PC-9 (cell line): ENCODE results near the gene CEP112. TPM values are rescaled to one million over a fixed set of nuclear protein-coding genes. Genes with fewer than 3 reads are reported as not detected.

Experiments used
- BruUV-seq: library from RNA; stranded (reverse); fragments of 400-500 nt; replicated peaks from 2 replicates; lab custom pipeline; 2021; lab: Mats Ljungman, UMichigan
- CTCF ChIA-PET: fragments of 300-600 bp; sonication (Branson Sonifier 250); formaldehyde crosslinking; loops from one replicate; lab custom pipeline; 2022; ENCODE audit warnings: antibody characterized with exemption; lab: Charles Lee
- POLR2A ChIA-PET: fragments of 300-600 bp; sonication (Branson Sonifier 250); formaldehyde crosslinking; loops from one replicate; lab custom pipeline; 2022; ENCODE audit warnings: antibody characterized with exemption; ENCODE audit not compliant: unreplicated experiment; lab: Charles Lee
- DNase-seq, 2 experiments: peaks; one replicate each; pipeline versions ENCODE4 v3.0.0 to v3.0.0-alpha.2; 2015 to 2022; ENCODE audit warnings: mixed read lengths in 1 of 2
- H2AFZ ChIP-seq: fragments of 200-600 bp; sonication (generic); 2 replicates; pipeline ENCODE4 v1.8.1; 2017; ENCODE audit warnings: antibody characterized with exemption
- H3F3A ChIP-seq: fragments of 200-600 bp; sonication (generic); 2 replicates; pipeline ENCODE4 v1.8.1; 2017; ENCODE audit warnings: antibody characterized with exemption, mild to moderate bottlenecking, low read depth; ENCODE audit not compliant: insufficient read depth
- H3K27ac ChIP-seq: fragments of 200-600 bp; sonication (generic); 2 replicates; pipeline ENCODE4 v1.6.1; 2016; ENCODE audit warnings: mixed run types
- H3K27me3 ChIP-seq: fragments of 200-600 bp; sonication (generic); 2 replicates; pipeline ENCODE4 v1.6.1; 2016; ENCODE audit warnings: low read depth, mixed run types; ENCODE audit not compliant: insufficient read depth
- H3K36me3 ChIP-seq: fragments of 200-600 bp; sonication (generic); 2 replicates; pipeline ENCODE4 v1.6.1; 2016; ENCODE audit warnings: low read depth, mixed run types
- H3K4me1 ChIP-seq: fragments of 200-600 bp; sonication (generic); replicated peaks from 2 replicates; pipeline ENCODE4 v1.6.1; 2016; ENCODE audit warnings: mixed run types; ENCODE audit not compliant: insufficient read depth
- H3K4me2 ChIP-seq: fragments of 200-600 bp; sonication (generic); 2 replicates; pipeline ENCODE4 v1.6.1; 2017; ENCODE audit warnings: mixed run types
- H3K4me3 ChIP-seq: fragments of 200-600 bp; sonication (generic); 2 replicates; pipeline ENCODE4 v1.6.1; 2016; ENCODE audit warnings: mixed run types
- H3K79me2 ChIP-seq: fragments of 200-600 bp; sonication (generic); 2 replicates; pipeline ENCODE4 v1.6.1; 2017; ENCODE audit warnings: low read depth, mixed run types
- H3K9me2 ChIP-seq: fragments of 200-600 bp; sonication (generic); 2 replicates; pipeline ENCODE4 v1.8.1; 2017; ENCODE audit warnings: mild to moderate bottlenecking; ENCODE audit not compliant: insufficient read depth
- H3K9me3 ChIP-seq: fragments of 200-600 bp; sonication (generic); 2 replicates; pipeline ENCODE4 v1.8.1; 2016; ENCODE audit warnings: low read depth; ENCODE audit not compliant: insufficient read depth
- H4K20me1 ChIP-seq: fragments of 200-600 bp; sonication (generic); 2 replicates; pipeline ENCODE4 v1.8.1; 2017; ENCODE audit not compliant: insufficient read depth
- EZH2 ChIP-seq: fragments of 200-600 bp; sonication (generic); IDR thresholded peaks from 2 replicates; pipeline ENCODE4 v1.8.0; 2017; ENCODE audit warnings: antibody characterized with exemption, low read depth
- intact Hi-C: fragments of 100-400 bp; cut with micrococcal nuclease; formaldehyde crosslinking; loops from one replicate; pipeline ENCODE4 v1.10.0; 2022; ENCODE audit not compliant: unreplicated experiment
- total RNA-seq: library from RNA; stranded (reverse); gene quantifications from 2 replicates; pipeline ENCODE4 v1.2.3, GENCODE V29; 2021
- TF ChIP-seq, protein P1 (sequence below): fragments of 200-600 bp; sonication (generic); conservative IDR thresholded peaks from 2 replicates; pipeline ENCODE4 v1.6.1; 2017; ENCODE audit warnings: mixed run types, antibody characterized with exemption, mild to moderate bottlenecking, moderate library complexity

CEP112 gene
- total RNA-seq, 1 experiment from 2014 or later, result 4.3 TPM

DNA sequence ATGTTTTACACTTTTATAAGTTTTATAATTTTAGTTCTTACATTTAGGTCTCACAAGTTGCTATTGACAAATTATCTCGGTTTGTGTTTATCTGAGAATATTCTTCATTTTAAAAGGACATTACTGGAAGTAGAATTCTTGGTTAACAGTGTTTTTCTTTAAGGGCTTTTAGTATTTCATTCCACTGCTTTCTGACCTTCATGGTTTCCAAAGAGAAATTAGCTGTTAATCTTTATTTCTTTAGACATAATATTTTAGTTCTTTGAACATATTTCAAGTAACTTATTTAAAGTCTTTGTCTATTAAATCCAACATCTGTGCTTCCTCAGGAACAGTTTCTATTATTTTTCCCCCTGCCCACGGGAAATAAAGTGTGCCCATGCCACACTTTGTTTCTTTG is 390.4 kb downstream of the CEP112 start:
- ChIA-PET POLR2A (no interaction called here), CTCF (no interaction called here)
- H2AFZ ChIP-seq, result no peak overlapping the region
- H3K27ac ChIP-seq, result no peak overlapping the region
- TF ChIP-seq, protein P1, sequence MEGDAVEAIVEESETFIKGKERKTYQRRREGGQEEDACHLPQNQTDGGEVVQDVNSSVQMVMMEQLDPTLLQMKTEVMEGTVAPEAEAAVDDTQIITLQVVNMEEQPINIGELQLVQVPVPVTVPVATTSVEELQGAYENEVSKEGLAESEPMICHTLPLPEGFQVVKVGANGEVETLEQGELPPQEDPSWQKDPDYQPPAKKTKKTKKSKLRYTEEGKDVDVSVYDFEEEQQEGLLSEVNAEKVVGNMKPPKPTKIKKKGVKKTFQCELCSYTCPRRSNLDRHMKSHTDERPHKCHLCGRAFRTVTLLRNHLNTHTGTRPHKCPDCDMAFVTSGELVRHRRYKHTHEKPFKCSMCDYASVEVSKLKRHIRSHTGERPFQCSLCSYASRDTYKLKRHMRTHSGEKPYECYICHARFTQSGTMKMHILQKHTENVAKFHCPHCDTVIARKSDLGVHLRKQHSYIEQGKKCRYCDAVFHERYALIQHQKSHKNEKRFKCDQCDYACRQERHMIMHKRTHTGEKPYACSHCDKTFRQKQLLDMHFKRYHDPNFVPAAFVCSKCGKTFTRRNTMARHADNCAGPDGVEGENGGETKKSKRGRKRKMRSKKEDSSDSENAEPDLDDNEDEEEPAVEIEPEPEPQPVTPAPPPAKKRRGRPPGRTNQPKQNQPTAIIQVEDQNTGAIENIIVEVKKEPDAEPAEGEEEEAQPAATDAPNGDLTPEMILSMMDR, result no peak
- TF ChIP-seq EZH2, result no peak
- H3K27me3 ChIP-seq, result no peaks in the 10 kb centered on the region
- no peaks in the 10 kb centered on the region for H3K36me3 ChIP-seq
- DNase-seq, result no peak
- no peak overlapping the region for H3K4me3 ChIP-seq
- no peaks in the 10 kb centered on the region for H3K9me2 ChIP-seq
- no peak overlapping the region for H3K4me2 ChIP-seq
- H4K20me1 ChIP-seq, result no peaks in the 10 kb centered on the region
- H3K79me2 ChIP-seq, result no peaks in the 10 kb centered on the region
- no peaks in the 10 kb centered on the region for H3K4me1 ChIP-seq
- intact Hi-C loops, result no loop called here
- no TSS peak for BruUV-seq
- H3F3A ChIP-seq, result no peaks in the 10 kb centered on the region
- H3K9me3 ChIP-seq, result peaks cover 13% of the 10 kb centered on the region

DNA sequence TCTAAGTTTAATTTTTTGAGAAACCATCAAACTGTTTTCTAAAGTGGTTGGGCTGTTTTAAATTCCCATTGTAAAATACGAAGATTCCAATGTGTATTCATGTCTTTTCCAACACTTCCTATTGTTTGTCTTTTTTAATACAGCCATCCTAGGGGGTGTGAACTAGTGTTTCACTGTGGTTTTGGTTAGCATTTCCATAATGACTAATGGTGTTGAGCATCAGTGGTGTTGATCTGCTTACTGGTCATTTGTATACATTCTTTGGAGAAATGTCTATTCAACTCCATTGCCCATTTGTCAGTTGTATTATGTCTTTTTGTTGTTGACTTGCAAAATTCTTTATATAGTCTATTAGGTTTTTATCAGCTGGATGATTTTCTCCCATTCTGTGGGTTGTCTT is 391.3 kb downstream of the CEP112 start:
- H3K27me3 ChIP-seq, result no peaks in the 10 kb centered on the region
- DNase-seq, result no peak
- intact Hi-C loops, result no loop called here
- peaks cover 13% of the 10 kb centered on the region for H3K9me3 ChIP-seq
- no TSS peak for BruUV-seq
- CTCF ChIA-PET, result no interaction called here
- H3F3A ChIP-seq, result no peaks in the 10 kb centered on the region
- TF ChIP-seq EZH2, result no peak
- TF ChIP-seq, protein P1, result no peak
- H4K20me1 ChIP-seq, result no peaks in the 10 kb centered on the region
- POLR2A ChIA-PET, result no interaction called here
- H3K4me1 ChIP-seq, result no peaks in the 10 kb centered on the region
- no peak overlapping the region for H3K4me3 ChIP-seq
- no peaks in the 10 kb centered on the region for H3K36me3 ChIP-seq
- H3K9me2 ChIP-seq, result no peaks in the 10 kb centered on the region
- H3K4me2 ChIP-seq, result no peak overlapping the region
- H3K27ac ChIP-seq, result no peak overlapping the region
- no peaks in the 10 kb centered on the region for H3K79me2 ChIP-seq
- no peak overlapping the region for H2AFZ ChIP-seq

DNA sequence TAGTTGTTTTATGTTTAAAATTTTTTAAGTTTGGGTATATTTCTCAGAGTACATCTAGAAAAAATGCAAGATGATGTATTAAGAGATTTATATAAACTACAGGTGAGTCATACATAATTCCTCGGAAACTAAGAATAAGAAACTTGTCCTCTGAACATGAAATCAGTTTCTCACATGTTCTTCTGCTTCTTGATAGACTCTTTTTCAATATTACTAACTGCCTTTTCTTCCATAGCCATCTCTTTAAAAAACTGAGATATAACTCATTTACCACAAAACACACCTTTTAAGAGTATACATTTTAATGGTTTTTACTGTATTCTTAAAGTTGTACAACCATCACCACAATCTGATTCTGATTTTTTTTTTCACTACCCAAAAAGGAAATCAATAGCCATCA is 392.1 kb downstream of the CEP112 start:
- Histone ChIP-seq H3K27ac (no peak overlapping the region), H3K36me3 (no peaks in the 10 kb centered on the region), H3K9me2 (no peaks in the 10 kb centered on the region), H3K79me2 (no peaks in the 10 kb centered on the region), H4K20me1 (no peaks in the 10 kb centered on the region), H3K9me3 (peaks cover 13% of the 10 kb centered on the region), H3K4me2 (no peak overlapping the region), H3K4me1 (no peaks in the 10 kb centered on the region), H3F3A (no peaks in the 10 kb centered on the region), H2AFZ (no peak overlapping the region), H3K27me3 (no peaks in the 10 kb centered on the region), H3K4me3 (no peak overlapping the region)
- intact Hi-C loops, result no loop called here
- TF ChIP-seq EZH2, result no peak
- no peak for DNase-seq
- CTCF ChIA-PET, result no interaction called here
- BruUV-seq, result no TSS peak
- POLR2A ChIA-PET, result no interaction called here

DNA sequence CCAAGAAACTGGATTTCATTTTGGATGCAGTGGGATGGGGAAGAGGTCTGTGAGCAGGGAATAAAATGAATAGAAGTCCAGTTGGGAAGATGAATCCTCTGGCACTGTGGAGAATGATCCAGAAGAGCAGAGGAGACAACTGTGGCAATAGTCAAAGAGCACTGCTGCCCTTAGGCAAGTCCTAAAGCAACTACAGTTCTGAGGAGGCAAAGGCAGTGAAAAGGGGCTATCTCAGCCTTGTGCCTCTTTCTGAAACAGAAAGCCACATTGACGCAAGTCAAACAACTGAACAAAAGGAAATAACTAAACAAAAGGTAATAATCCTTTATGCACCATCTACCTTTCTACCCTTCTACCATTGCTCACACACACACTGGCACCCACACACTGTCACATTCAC is 392.5 kb downstream of the CEP112 start:
- no peaks in the 10 kb centered on the region for H3K27me3 ChIP-seq
- no peaks in the 10 kb centered on the region for H4K20me1 ChIP-seq
- H3K4me2 ChIP-seq, result no peak overlapping the region
- no peak overlapping the region for H2AFZ ChIP-seq
- no peaks in the 10 kb centered on the region for H3F3A ChIP-seq
- no peaks in the 10 kb centered on the region for H3K79me2 ChIP-seq
- no peak for DNase-seq
- H3K36me3 ChIP-seq, result no peaks in the 10 kb centered on the region
- CTCF ChIA-PET, result no interaction called here
- H3K4me3 ChIP-seq, result no peak overlapping the region
- intact Hi-C loops, result no loop called here
- POLR2A ChIA-PET, result no interaction called here
- TF ChIP-seq, protein P1, result no peak
- TF ChIP-seq EZH2, result no peak
- no peak overlapping the region for H3K27ac ChIP-seq
- no peaks in the 10 kb centered on the region for H3K9me2 ChIP-seq
- BruUV-seq, result no TSS peak
- H3K9me3 ChIP-seq, result peaks cover 13% of the 10 kb centered on the region
- H3K4me1 ChIP-seq, result no peaks in the 10 kb centered on the region
